Measurements from ENCODE around the gene DNAJC7.
A peak's percentile ranks its signal among the peaks of the same experiment; 100 is the strongest.

DNAJC7 gene

DNA sequence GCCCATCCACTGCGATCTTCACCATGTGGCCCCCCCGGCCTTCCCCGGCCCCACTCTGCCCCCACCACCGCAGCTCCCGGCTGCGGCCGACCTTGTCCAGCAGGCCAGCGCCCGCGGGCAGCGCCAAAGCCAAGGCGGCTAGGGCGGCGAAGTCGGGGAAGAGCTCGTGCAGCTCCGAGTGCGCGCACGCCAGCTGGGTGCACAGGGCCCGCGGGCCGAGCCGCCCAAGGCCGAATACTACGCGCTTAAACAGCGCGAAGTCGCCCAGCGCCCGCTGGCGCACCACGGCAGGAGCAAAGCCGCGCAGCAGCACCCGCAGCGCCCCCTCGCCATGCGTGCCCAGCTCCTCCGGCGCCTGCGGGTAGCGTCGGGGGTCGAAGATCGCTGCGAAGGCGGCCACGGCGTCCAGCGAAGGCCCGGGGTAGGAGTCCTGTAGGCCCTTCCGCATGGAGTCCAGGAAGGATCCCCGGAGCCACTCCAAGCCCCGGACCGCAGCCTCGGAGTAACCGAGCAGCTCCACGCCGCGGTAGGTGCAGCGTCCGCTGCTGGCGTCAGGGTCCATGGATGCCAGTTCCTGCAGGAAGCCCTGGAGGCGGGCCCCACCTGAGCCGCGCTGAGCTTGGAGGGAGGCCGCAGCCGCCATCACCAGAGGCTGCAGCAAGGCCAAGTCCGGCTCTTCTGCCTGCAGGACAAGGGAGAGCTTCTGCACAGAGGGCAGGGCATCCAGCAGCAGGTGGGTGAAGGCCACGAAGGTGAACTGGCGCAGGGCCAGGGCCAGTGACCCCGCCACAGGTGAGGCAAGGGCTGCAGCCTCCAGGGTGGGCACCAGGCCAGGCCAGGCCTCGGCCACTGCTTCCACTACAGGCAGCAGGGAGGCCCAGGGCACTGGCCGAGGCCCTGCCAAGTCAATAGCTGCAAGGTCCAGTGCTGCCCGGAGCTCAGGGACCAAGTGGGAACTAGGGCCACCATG, 22.8 kb upstream of the DNAJC7 start:
- no peak overlapping the region for H2BK15ac ChIP-seq (replicated peaks; ENCODE audit: low read depth)
- no peak overlapping the region for H3K27ac ChIP-seq (ENCODE audit: low read depth, low read length)
- H4K5ac ChIP-seq (ENCODE audit: low read length) = no peak overlapping the region
- H3K23ac ChIP-seq (ENCODE audit: low read length) = no peak overlapping the region
- no peak overlapping the region for H4K8ac ChIP-seq (ENCODE audit: low read depth, low read length)
- DNase-seq = no peak
- no peaks in the 10 kb centered on the region for H3K4me1 ChIP-seq (ENCODE audit: control insufficient read depth, low read depth, low read length)
- WGBS (ENCODE audit: extremely low coverage, insufficient coverage, low lambda C conversion rate) = no CpG with 5 or more reads among the region's 77 CpGs
- no peak overlapping the region for H2AK5ac ChIP-seq (ENCODE audit: low read length)
- H3K18ac ChIP-seq (ENCODE audit: low read length) = no peak overlapping the region
- H3K4ac ChIP-seq (ENCODE audit: low read depth, low read length) = no peak overlapping the region
- no peak overlapping the region for H2BK5ac ChIP-seq (ENCODE audit: low read length)
- no peaks in the 10 kb centered on the region for H3K79me1 ChIP-seq (ENCODE audit: low read length)
- no peak overlapping the region for H2BK120ac ChIP-seq (ENCODE audit: low read depth, low read length)
- H3K9ac ChIP-seq (ENCODE audit: low read length) = no peak overlapping the region
- H3K56ac ChIP-seq (ENCODE audit: low read length) = no peak overlapping the region
- H3K27me3 ChIP-seq (ENCODE audit: insufficient read depth, low read length, poor library complexity) = no peaks in the 10 kb centered on the region
- H3K4me3 ChIP-seq (ENCODE audit: low read length) = no peak overlapping the region
- H3K36me3 ChIP-seq (ENCODE audit: control insufficient read depth, insufficient read depth, low read length) = no peaks in the 10 kb centered on the region
- no peak overlapping the region for H3K4me2 ChIP-seq (ENCODE audit: low read length)
- H3K79me2 ChIP-seq (ENCODE audit: control insufficient read depth, insufficient read depth, low read length) = no peaks in the 10 kb centered on the region

DNA sequence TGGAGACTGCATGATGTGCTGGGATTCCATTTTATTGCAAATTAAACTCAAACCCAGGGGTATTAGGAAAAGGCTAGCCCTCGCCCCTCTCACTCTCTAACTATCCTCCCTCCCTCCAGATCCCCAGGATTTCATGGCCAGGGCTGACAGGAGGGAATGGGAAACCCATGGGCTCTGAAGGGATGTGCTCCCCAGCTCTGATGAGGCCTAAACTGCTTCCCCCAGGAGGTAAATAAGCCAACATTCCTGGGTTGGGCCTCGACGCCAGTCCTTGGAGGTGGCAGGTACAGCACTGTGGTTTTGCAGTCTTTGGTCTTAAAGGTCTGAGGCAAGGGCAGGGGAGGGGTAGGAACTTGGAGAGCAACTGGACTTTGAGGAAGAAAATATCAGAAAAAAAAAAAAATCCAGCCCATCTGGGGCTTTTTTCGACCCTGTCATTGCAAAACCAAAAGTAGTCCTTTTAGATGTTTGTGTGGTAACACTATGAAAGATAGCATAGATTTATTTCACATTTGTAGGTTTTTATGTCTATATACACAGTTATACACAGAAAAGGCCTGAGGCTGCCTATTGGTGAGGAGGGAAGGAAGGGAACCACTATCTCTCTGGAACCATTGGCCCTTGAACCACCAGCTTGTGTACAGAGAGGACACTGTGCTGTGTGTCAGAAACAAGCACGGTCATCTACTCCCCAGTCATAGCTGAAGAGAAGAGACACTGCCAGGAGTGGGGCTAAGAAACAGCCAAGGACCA, 21.2 kb upstream of the DNAJC7 start:
- H3K4ac ChIP-seq (ENCODE audit: low read depth, low read length) = no peak overlapping the region
- no peaks in the 10 kb centered on the region for H3K79me1 ChIP-seq (ENCODE audit: low read length)
- H3K4me2 ChIP-seq (ENCODE audit: low read length) = no peak overlapping the region
- no peak overlapping the region for H2AK5ac ChIP-seq (ENCODE audit: low read length)
- H2BK5ac ChIP-seq (ENCODE audit: low read length) = no peak overlapping the region
- H3K4me1 ChIP-seq (ENCODE audit: control insufficient read depth, low read depth, low read length) = no peaks in the 10 kb centered on the region
- no peak overlapping the region for H2BK120ac ChIP-seq (ENCODE audit: low read depth, low read length)
- H4K5ac ChIP-seq (ENCODE audit: low read length) = no peak overlapping the region
- H3K23ac ChIP-seq (ENCODE audit: low read length) = no peak overlapping the region
- H3K27ac ChIP-seq (ENCODE audit: low read depth, low read length) = no peak overlapping the region
- WGBS (ENCODE audit: extremely low coverage, insufficient coverage, low lambda C conversion rate) = no CpG with 5 or more reads among the region's 5 CpGs
- DNase-seq = no peak
- no peak overlapping the region for H3K18ac ChIP-seq (ENCODE audit: low read length)
- H3K36me3 ChIP-seq (ENCODE audit: control insufficient read depth, insufficient read depth, low read length) = no peaks in the 10 kb centered on the region
- H2BK15ac ChIP-seq (replicated peaks; ENCODE audit: low read depth) = no peak overlapping the region
- H3K79me2 ChIP-seq (ENCODE audit: control insufficient read depth, insufficient read depth, low read length) = no peaks in the 10 kb centered on the region
- no peak overlapping the region for H3K56ac ChIP-seq (ENCODE audit: low read length)
- no peaks in the 10 kb centered on the region for H3K27me3 ChIP-seq (ENCODE audit: insufficient read depth, low read length, poor library complexity)
- H4K8ac ChIP-seq (ENCODE audit: low read depth, low read length) = no peak overlapping the region
- no peak overlapping the region for H3K9ac ChIP-seq (ENCODE audit: low read length)
- no peak overlapping the region for H3K4me3 ChIP-seq (ENCODE audit: low read length)

DNA sequence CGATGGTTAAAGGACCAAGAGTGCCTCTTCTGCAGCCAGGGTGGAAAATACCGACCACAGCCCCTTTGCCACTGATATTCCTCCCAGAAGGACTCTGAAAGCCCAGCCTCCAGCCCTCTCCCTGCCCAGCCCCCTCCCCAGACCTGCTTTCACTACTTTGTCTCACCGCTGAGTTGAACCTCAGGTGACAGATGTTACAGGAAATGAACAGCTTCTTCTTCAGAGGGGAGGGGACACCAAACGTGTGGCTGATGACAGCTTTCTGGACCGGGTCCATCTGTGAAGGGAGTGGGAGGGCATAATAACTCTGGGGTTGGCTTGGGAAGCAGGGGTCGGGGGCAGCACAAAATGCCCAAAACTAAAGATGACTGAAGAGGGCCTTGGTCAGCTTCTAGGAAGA, 16.8 kb upstream of the DNAJC7 start:
- Histone ChIP-seq H2BK120ac (ENCODE audit: low read depth, low read length) (no peak overlapping the region), H3K4me3 (ENCODE audit: low read length) (no peak overlapping the region), H4K5ac (ENCODE audit: low read length) (no peak overlapping the region), H3K4me1 (ENCODE audit: control insufficient read depth, low read depth, low read length) (no peaks in the 10 kb centered on the region), H2BK5ac (ENCODE audit: low read length) (no peak overlapping the region), H3K4me2 (ENCODE audit: low read length) (no peak overlapping the region), H4K8ac (ENCODE audit: low read depth, low read length) (no peak overlapping the region), H3K23ac (ENCODE audit: low read length) (no peak overlapping the region), H3K79me2 (ENCODE audit: control insufficient read depth, insufficient read depth, low read length) (no peaks in the 10 kb centered on the region), H2AK5ac (ENCODE audit: low read length) (no peak overlapping the region), H3K4ac (ENCODE audit: low read depth, low read length) (no peak overlapping the region), H2BK15ac (replicated peaks; ENCODE audit: low read depth) (no peak overlapping the region), H3K56ac (ENCODE audit: low read length) (no peak overlapping the region), H3K18ac (ENCODE audit: low read length) (no peak overlapping the region), H3K9ac (ENCODE audit: low read length) (no peak overlapping the region), H3K79me1 (ENCODE audit: low read length) (no peaks in the 10 kb centered on the region), H3K36me3 (ENCODE audit: control insufficient read depth, insufficient read depth, low read length) (no peaks in the 10 kb centered on the region), H3K27ac (ENCODE audit: low read depth, low read length) (no peak overlapping the region), H3K27me3 (ENCODE audit: insufficient read depth, low read length, poor library complexity) (no peaks in the 10 kb centered on the region)
- DNase-seq = no peak
- WGBS (ENCODE audit: extremely low coverage, insufficient coverage, low lambda C conversion rate) = no CpG with 5 or more reads among the region's 6 CpGs

DNA sequence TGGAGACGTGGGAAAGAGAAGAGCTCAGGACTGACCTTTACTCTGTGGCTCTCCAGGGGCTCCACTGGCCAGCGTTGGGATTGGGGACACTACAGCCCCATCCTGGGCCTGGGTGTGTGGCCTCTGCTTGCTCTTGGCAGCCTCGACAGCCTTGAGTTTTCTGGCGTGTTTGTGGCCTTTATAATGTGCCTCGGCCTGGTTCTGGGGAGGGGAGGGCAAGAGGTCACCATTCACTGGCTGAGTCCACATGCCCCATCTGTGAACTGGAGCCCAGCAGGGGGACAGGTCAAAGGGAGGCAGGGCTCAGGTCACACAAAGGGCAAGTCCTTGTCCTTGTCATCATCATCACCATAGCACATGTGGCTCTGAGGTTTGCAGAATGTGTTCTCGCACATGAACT, 14.3 kb upstream of the DNAJC7 start:
- no peak overlapping the region for H3K56ac ChIP-seq (ENCODE audit: low read length)
- no peak overlapping the region for H3K4me2 ChIP-seq (ENCODE audit: low read length)
- no peaks in the 10 kb centered on the region for H3K36me3 ChIP-seq (ENCODE audit: control insufficient read depth, insufficient read depth, low read length)
- no peaks in the 10 kb centered on the region for H3K4me1 ChIP-seq (ENCODE audit: control insufficient read depth, low read depth, low read length)
- no peak overlapping the region for H2BK15ac ChIP-seq (replicated peaks; ENCODE audit: low read depth)
- no peak overlapping the region for H3K4me3 ChIP-seq (ENCODE audit: low read length)
- H3K27me3 ChIP-seq (ENCODE audit: insufficient read depth, low read length, poor library complexity) = no peaks in the 10 kb centered on the region
- H3K27ac ChIP-seq (ENCODE audit: low read depth, low read length) = no peak overlapping the region
- no peak overlapping the region for H4K8ac ChIP-seq (ENCODE audit: low read depth, low read length)
- no peaks in the 10 kb centered on the region for H3K79me1 ChIP-seq (ENCODE audit: low read length)
- peak overlapping the region; percentile 66 for H3K23ac ChIP-seq (ENCODE audit: low read length)
- no peak overlapping the region for H2BK5ac ChIP-seq (ENCODE audit: low read length)
- no peak overlapping the region for H3K18ac ChIP-seq (ENCODE audit: low read length)
- no peak overlapping the region for H2AK5ac ChIP-seq (ENCODE audit: low read length)
- no peak overlapping the region for H3K4ac ChIP-seq (ENCODE audit: low read depth, low read length)
- no peaks in the 10 kb centered on the region for H3K79me2 ChIP-seq (ENCODE audit: control insufficient read depth, insufficient read depth, low read length)
- DNase-seq = no peak
- no peak overlapping the region for H2BK120ac ChIP-seq (ENCODE audit: low read depth, low read length)
- WGBS (ENCODE audit: extremely low coverage, insufficient coverage, low lambda C conversion rate) = no CpG with 5 or more reads among the region's 6 CpGs
- no peak overlapping the region for H4K5ac ChIP-seq (ENCODE audit: low read length)
- H3K9ac ChIP-seq (ENCODE audit: low read length) = no peak overlapping the region

DNA sequence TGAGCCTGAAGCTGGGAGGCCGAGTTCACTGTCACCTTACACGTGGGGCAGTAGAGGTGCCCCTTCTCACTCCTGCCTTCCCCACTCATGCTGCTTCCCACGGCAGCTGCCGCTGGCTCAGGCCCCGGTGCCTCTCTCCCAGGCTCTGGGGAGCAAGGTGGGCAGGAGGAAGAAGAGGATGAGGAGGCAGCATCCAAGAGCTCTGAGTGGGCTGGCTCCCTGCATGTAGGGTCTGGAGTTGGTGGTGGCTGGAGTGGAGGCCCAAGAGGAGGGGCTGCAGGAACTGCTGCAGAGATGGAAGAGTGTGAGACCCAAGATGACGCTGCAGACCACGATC, 11.5 kb upstream of the DNAJC7 start:
- H2BK15ac ChIP-seq (replicated peaks; ENCODE audit: low read depth) = no peak overlapping the region
- no peak overlapping the region for H2BK5ac ChIP-seq (ENCODE audit: low read length)
- no peak overlapping the region for H3K4ac ChIP-seq (ENCODE audit: low read depth, low read length)
- H3K18ac ChIP-seq (ENCODE audit: low read length) = no peak overlapping the region
- H2AK5ac ChIP-seq (ENCODE audit: low read length) = no peak overlapping the region
- no peaks in the 10 kb centered on the region for H3K79me1 ChIP-seq (ENCODE audit: low read length)
- WGBS (ENCODE audit: extremely low coverage, insufficient coverage, low lambda C conversion rate) = no CpG with 5 or more reads among the region's 7 CpGs
- no peak overlapping the region for H3K9ac ChIP-seq (ENCODE audit: low read length)
- no peak overlapping the region for H2BK120ac ChIP-seq (ENCODE audit: low read depth, low read length)
- no peaks in the 10 kb centered on the region for H3K4me1 ChIP-seq (ENCODE audit: control insufficient read depth, low read depth, low read length)
- no peak overlapping the region for H4K5ac ChIP-seq (ENCODE audit: low read length)
- no peak overlapping the region for H3K23ac ChIP-seq (ENCODE audit: low read length)
- no peak overlapping the region for H4K8ac ChIP-seq (ENCODE audit: low read depth, low read length)
- no peak overlapping the region for H3K4me2 ChIP-seq (ENCODE audit: low read length)
- no peak for DNase-seq
- H3K56ac ChIP-seq (ENCODE audit: low read length) = no peak overlapping the region
- H3K4me3 ChIP-seq (ENCODE audit: low read length) = no peak overlapping the region
- no peaks in the 10 kb centered on the region for H3K27me3 ChIP-seq (ENCODE audit: insufficient read depth, low read length, poor library complexity)
- peaks cover 2% of the 10 kb centered on the region for H3K36me3 ChIP-seq (ENCODE audit: control insufficient read depth, insufficient read depth, low read length)
- H3K27ac ChIP-seq (ENCODE audit: low read depth, low read length) = no peak overlapping the region
- H3K79me2 ChIP-seq (ENCODE audit: control insufficient read depth, insufficient read depth, low read length) = no peaks in the 10 kb centered on the region
